ENCODE measurements around the gene KIAA0040. TPM values are rescaled to one million over a fixed set of nuclear protein-coding genes. Genes with fewer than 3 reads are reported as not detected.

Gene KIAA0040
- total RNA-seq, 1 experiment from 2014 or later, result 24.9 TPM

DNA sequence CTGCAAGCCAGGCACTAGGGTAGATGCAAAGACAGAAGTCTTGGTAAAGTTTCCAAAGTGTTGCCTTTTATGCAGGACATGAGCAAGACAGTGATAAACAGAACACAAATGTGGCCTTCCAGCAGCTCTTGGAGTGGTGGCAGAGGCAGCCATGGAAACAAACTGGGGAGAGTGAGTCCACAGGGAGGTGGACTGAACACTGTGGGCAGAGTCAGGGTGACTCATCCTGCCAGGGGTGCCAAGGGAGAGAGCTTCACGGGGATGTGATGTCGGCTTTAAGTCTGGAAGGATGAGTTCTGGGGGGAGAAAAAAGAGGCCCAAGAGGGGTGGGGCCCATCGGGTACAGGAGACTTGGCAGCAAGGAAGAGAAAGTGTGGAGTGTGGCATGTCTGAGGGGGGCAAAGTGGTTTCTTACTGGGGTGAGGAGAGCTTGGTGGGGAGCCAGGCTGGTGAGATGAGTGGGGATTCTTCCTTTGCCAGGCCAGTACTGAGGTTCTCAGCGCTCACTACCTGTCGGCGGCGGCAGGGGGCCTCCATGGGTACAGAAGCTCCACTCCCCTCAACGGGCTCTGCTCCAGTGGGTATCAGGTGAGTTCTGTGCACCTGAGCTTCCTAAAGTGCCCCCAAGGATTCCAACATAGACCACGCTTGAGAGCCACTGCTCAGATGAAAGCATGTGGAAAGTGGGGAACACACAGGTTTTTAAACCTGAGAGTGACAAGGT, 41.8 kb downstream of the KIAA0040 start:
- no peak overlapping the region for H3K27ac Mint-ChIP-seq (ENCODE audit: unreplicated experiment)
- H3K36me3 Mint-ChIP-seq (ENCODE audit: insufficient read depth, unreplicated experiment), result no peaks in the 10 kb centered on the region
- BruUV-seq (replicated peaks), result no TSS peak
- ChIA-PET POLR2A (no interaction called here), CTCF (interaction anchor here (0.5 to 2.0 kb wide), 8 partner anchors 10 to 593 kb away, joined by 3 to 18 read pairs (median 5); partner anchors contain the start of gene TNR)
- no peak overlapping the region for H3K4me3 Mint-ChIP-seq (ENCODE audit: unreplicated experiment)
- Histone ChIP-seq H3K27me3 (replicated peaks; ENCODE audit: control insufficient read depth, insufficient read depth, low read length) (no peaks in the 10 kb centered on the region), H3K36me3 (ENCODE audit: control insufficient read depth, insufficient read depth, low read length) (no peaks in the 10 kb centered on the region), H3K4me3 (ENCODE audit: low read depth, low read length) (no peak overlapping the region), H3K4me1 (peaks cover 8% of the 10 kb centered on the region), H3K9me3 (no peaks in the 10 kb centered on the region)
- peaks cover 6% of the 10 kb centered on the region for H3K27me3 Mint-ChIP-seq (ENCODE audit: insufficient read depth, unreplicated experiment)
- H3K9me3 Mint-ChIP-seq (ENCODE audit: unreplicated experiment), result no peaks in the 10 kb centered on the region
- intact Hi-C loops (cut with micrococcal nuclease; ENCODE audit: unreplicated experiment), result loop anchor here (5.0 kb wide), 4 partner anchors 222 to 1317 kb away; no protein-coding TSS in a partner anchor
- peaks cover 8% of the 10 kb centered on the region for H3K4me1 Mint-ChIP-seq (ENCODE audit: low read depth, unreplicated experiment)
- no peak for DNase-seq
- TF ChIP-seq, protein P1, sequence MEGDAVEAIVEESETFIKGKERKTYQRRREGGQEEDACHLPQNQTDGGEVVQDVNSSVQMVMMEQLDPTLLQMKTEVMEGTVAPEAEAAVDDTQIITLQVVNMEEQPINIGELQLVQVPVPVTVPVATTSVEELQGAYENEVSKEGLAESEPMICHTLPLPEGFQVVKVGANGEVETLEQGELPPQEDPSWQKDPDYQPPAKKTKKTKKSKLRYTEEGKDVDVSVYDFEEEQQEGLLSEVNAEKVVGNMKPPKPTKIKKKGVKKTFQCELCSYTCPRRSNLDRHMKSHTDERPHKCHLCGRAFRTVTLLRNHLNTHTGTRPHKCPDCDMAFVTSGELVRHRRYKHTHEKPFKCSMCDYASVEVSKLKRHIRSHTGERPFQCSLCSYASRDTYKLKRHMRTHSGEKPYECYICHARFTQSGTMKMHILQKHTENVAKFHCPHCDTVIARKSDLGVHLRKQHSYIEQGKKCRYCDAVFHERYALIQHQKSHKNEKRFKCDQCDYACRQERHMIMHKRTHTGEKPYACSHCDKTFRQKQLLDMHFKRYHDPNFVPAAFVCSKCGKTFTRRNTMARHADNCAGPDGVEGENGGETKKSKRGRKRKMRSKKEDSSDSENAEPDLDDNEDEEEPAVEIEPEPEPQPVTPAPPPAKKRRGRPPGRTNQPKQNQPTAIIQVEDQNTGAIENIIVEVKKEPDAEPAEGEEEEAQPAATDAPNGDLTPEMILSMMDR (IDR thresholded peaks at IDR 0.05; ENCODE audit: insufficient read depth in 1 of 2, low read depth in 1 of 2, low read length in 1 of 2, severe bottlenecking in 1 of 2, unreplicated experiment in 1 of 2), result no peak

DNA sequence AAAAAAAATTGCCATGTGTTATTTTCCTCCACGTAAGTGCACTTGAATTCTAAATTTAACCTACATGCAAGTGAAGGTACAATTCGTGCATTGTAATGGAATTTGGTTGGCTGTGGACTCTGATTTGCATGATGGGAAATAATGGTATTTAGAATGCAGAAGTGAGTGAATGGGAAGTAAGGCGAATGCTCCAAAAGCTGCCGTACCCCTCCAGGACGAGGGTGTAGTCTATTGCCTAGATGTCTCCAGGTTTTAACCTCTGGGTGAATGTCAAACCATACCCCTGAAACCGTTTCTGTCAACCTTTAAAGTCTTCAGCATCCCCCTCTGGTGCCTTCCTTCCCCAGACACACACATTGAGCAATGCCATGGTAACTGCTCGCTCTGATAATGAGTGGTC, 44.5 kb downstream of the KIAA0040 start:
- H3K36me3 ChIP-seq (ENCODE audit: control insufficient read depth, insufficient read depth, low read length), result no peaks in the 10 kb centered on the region
- intact Hi-C loops (cut with micrococcal nuclease; ENCODE audit: unreplicated experiment), result no loop called here
- CTCF ChIA-PET, result no interaction called here
- no peaks in the 10 kb centered on the region for H3K27me3 ChIP-seq (replicated peaks; ENCODE audit: control insufficient read depth, insufficient read depth, low read length)
- peaks cover 8% of the 10 kb centered on the region; the same call in 1 of the 2 replicates for H3K4me1 ChIP-seq
- H3K27me3 Mint-ChIP-seq (ENCODE audit: insufficient read depth, unreplicated experiment), result no peaks in the 10 kb centered on the region
- H3K27ac Mint-ChIP-seq (ENCODE audit: unreplicated experiment), result no peak overlapping the region
- H3K4me3 Mint-ChIP-seq (ENCODE audit: unreplicated experiment), result no peak overlapping the region
- TF ChIP-seq, protein P1 (IDR thresholded peaks at IDR 0.05; ENCODE audit: insufficient read depth in 1 of 2, low read depth in 1 of 2, low read length in 1 of 2, severe bottlenecking in 1 of 2, unreplicated experiment in 1 of 2), result no peak
- no peaks in the 10 kb centered on the region for H3K9me3 Mint-ChIP-seq (ENCODE audit: unreplicated experiment)
- BruUV-seq (replicated peaks), result no TSS peak
- DNase-seq, result no peak
- no peaks in the 10 kb centered on the region for H3K4me1 Mint-ChIP-seq (ENCODE audit: low read depth, unreplicated experiment)
- no peaks in the 10 kb centered on the region for H3K36me3 Mint-ChIP-seq (ENCODE audit: insufficient read depth, unreplicated experiment)
- no peak overlapping the region for H3K4me3 ChIP-seq (ENCODE audit: low read depth, low read length)
- POLR2A ChIA-PET, result no interaction called here
- no peaks in the 10 kb centered on the region for H3K9me3 ChIP-seq

DNA sequence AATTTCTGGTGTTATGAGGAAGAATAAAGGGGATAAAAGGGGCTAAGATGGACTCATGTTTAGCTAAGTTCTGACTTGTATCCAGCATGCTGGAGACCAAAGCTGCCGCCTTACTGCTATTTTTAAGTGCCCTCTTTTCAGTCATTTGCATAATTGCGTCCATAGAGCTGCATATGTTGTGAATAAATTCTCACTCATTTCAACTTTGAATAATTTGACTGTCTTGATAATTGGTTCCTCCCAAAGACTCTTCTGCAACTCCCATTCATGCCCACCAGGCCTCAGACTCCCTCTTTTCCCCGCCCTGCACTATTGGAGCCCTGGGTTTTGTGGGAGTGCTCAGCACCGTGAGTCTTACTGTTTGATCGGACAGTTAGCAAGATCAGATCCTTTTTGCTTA, 45.0 kb downstream of the KIAA0040 start:
- H3K36me3 Mint-ChIP-seq (ENCODE audit: insufficient read depth, unreplicated experiment), result no peaks in the 10 kb centered on the region
- no peaks in the 10 kb centered on the region for H3K27me3 Mint-ChIP-seq (ENCODE audit: insufficient read depth, unreplicated experiment)
- H3K36me3 ChIP-seq (ENCODE audit: control insufficient read depth, insufficient read depth, low read length), result no peaks in the 10 kb centered on the region
- BruUV-seq (replicated peaks), result no TSS peak
- POLR2A ChIA-PET, result no interaction called here
- H3K9me3 Mint-ChIP-seq (ENCODE audit: unreplicated experiment), result no peaks in the 10 kb centered on the region
- no peaks in the 10 kb centered on the region for H3K4me1 Mint-ChIP-seq (ENCODE audit: low read depth, unreplicated experiment)
- H3K4me3 Mint-ChIP-seq (ENCODE audit: unreplicated experiment), result no peak overlapping the region
- CTCF ChIA-PET, result interaction anchor here (2.9 kb wide), 2 partner anchors 8 to 22 kb away, joined by 12 to 13 read pairs; no protein-coding TSS in a partner anchor
- H3K27me3 ChIP-seq (replicated peaks; ENCODE audit: control insufficient read depth, insufficient read depth, low read length), result no peaks in the 10 kb centered on the region
- H3K27ac Mint-ChIP-seq (ENCODE audit: unreplicated experiment), result no peak overlapping the region
- H3K4me1 ChIP-seq, result peaks cover 8% of the 10 kb centered on the region; the same call in 1 of the 2 replicates
- H3K4me3 ChIP-seq (ENCODE audit: low read depth, low read length), result no peak overlapping the region
- no peak for DNase-seq
- no peaks in the 10 kb centered on the region for H3K9me3 ChIP-seq
- intact Hi-C loops (cut with micrococcal nuclease; ENCODE audit: unreplicated experiment), result no loop called here
- TF ChIP-seq, protein P1 (IDR thresholded peaks at IDR 0.05; ENCODE audit: insufficient read depth in 1 of 2, low read depth in 1 of 2, low read length in 1 of 2, severe bottlenecking in 1 of 2, unreplicated experiment in 1 of 2), result no peak

Data from Caco-2 (cell line).